ENCODE results near the gene CAMTA1.

DNA sequence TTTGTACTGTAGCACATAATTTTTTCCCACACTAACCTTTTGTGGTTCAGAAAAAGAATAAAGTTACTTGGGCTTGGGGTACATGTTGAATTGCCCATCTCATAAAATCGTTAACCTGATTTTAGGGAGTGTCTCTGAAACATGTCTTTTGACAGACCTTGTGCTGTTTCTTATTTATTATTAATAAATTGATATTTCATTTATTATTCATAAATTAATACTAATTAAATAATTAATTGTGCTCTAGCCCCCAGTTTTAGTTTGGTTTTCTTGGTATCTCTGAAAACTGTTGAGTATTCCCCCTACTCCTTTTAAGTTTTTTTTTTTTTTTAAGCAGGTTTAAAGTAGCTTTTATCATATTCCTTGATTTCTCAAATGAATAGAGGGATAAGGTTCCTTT is 27.9 kb downstream of the CAMTA1 start:
- TF ChIP-seq, protein P1, sequence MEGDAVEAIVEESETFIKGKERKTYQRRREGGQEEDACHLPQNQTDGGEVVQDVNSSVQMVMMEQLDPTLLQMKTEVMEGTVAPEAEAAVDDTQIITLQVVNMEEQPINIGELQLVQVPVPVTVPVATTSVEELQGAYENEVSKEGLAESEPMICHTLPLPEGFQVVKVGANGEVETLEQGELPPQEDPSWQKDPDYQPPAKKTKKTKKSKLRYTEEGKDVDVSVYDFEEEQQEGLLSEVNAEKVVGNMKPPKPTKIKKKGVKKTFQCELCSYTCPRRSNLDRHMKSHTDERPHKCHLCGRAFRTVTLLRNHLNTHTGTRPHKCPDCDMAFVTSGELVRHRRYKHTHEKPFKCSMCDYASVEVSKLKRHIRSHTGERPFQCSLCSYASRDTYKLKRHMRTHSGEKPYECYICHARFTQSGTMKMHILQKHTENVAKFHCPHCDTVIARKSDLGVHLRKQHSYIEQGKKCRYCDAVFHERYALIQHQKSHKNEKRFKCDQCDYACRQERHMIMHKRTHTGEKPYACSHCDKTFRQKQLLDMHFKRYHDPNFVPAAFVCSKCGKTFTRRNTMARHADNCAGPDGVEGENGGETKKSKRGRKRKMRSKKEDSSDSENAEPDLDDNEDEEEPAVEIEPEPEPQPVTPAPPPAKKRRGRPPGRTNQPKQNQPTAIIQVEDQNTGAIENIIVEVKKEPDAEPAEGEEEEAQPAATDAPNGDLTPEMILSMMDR (IDR thresholded peaks at IDR 0.05; ENCODE audit: low read length) = no peak
- TF ChIP-seq EZH2 (optimal IDR thresholded peaks at IDR 0.05; ENCODE audit: low read depth, low read length) = no peak
